ENCODE results near the gene TSPOAP1. TPM values are rescaled to one million over a fixed set of nuclear protein-coding genes. Genes with fewer than 3 reads are reported as not detected.

The TSPOAP1 gene
- total and polyA plus RNA-seq, 2 of the 13 experiments (the other 11 are each of a cell fraction or from before 2014, with no cell fraction given) = not detected

- H4K20me1 ChIP-seq (ENCODE audit: insufficient read depth, low read length) = no peaks in the 10 kb centered on the region
- H3K4me3 ChIP-seq (replicated peaks in 1 of 3; ENCODE audit: insufficient read depth in 1 of 3, low read depth in 2 of 3, low read length in 3 of 3) = no peak within 1 kb of the TSS
- no peaks in the 10 kb centered on the region for H3K9me3 ChIP-seq (ENCODE audit: low read length)
- ChIA-PET CTCF (ENCODE audit: low intra/inter-chr PET ratio, low total read pairs) (no interaction called here), POLR2A (no interaction called here)
- no peak for FAIRE-seq
- ATAC-seq = no peak
- no TSS peak for BruUV-seq (replicated peaks)
- peaks cover 16 to 68% of the 10 kb centered on the region in 2 experiments; a peak in 4 of 5 replicates for H3K27me3 ChIP-seq (ENCODE audit: control insufficient read depth in 1 of 2, insufficient read depth in 2 of 2, low read length in 2 of 2)
- peaks cover 10% of the 10 kb centered on the region for H3K4me1 ChIP-seq (ENCODE audit: insufficient read depth, low read length)
- no peaks in the 10 kb centered on the region for H3K79me2 ChIP-seq (ENCODE audit: insufficient read depth, low read length)
- H3K27ac ChIP-seq (ENCODE audit: extremely low read length, insufficient read depth, low read length) = no peak within 1 kb of the TSS
- no peak within 1 kb of the TSS for H2AFZ ChIP-seq (ENCODE audit: low read length)
- H3K9ac ChIP-seq (ENCODE audit: insufficient read depth, low read depth, low read length) = no peak within 1 kb of the TSS
- in situ Hi-C loops (cut with HindIII; ENCODE audit: extremely low pct_ligation_motif_present, low pct_unique_long_range_greater_than_20kb) (no loop called here), intact Hi-C loops (cut with micrococcal nuclease; ENCODE audit: unreplicated experiment) (no loop called here)
- H3K36me3 ChIP-seq (replicated peaks in 1 of 2; ENCODE audit: control insufficient read depth in 1 of 2, insufficient read depth in 2 of 2, low read length in 2 of 2) = no peaks in the 10 kb centered on the region
- 16% methylated on average over 5 of the region's 5 CpGs for WGBS (ENCODE audit: low lambda C conversion rate)
- DNase-seq (ENCODE audit: low spot score) = no peak
- H3K4me2 ChIP-seq (ENCODE audit: low read depth, low read length) = no peak within 1 kb of the TSS
- TF ChIP-seq ZEB1 (IDR thresholded peaks at IDR 0.05; ENCODE audit: insufficient replicate concordance, low read depth) (no peak), TEAD3 (CRISPR knock-in tag; optimal IDR thresholded peaks at IDR 0.05; ENCODE audit: borderline replicate concordance) (no peak), ZNF280B (CRISPR knock-in tag; IDR thresholded peaks at IDR 0.05; ENCODE audit: borderline replicate concordance) (no peak), RBM22 (optimal IDR thresholded peaks at IDR 0.05; ENCODE audit: low read length) (no peak), ZNF772 (CRISPR knock-in tag; IDR thresholded peaks at IDR 0.05) (no peak), FOSL2 (CRISPR knock-in tag; IDR thresholded peaks at IDR 0.05) (no peak), MXD1 (CRISPR knock-in tag; IDR thresholded peaks at IDR 0.05) (no peak), TAF15 (IDR thresholded peaks at IDR 0.05; ENCODE audit: low read depth, low read length, poor library complexity, severe bottlenecking) (no peak), ZNF768 (CRISPR knock-in tag; IDR thresholded peaks at IDR 0.05) (no peak), ZNF674 (CRISPR knock-in tag; IDR thresholded peaks at IDR 0.05; ENCODE audit: low read depth) (no peak), ZNF414 (CRISPR knock-in tag; IDR thresholded peaks at IDR 0.05) (no peak), AGO1 (IDR thresholded peaks at IDR 0.05; ENCODE audit: low read depth, low read length, poor library complexity, severe bottlenecking) (no peak), SOX13 (IDR thresholded peaks at IDR 0.05) (no peak), SOX13 (CRISPR knock-in tag; conservative IDR thresholded peaks at IDR 0.05 in 1 of 2, IDR thresholded peaks at IDR 0.05 in 1 of 2) (no peak), FOXM1 (CRISPR knock-in tag; IDR thresholded peaks at IDR 0.05) (no peak), ZNF574 (CRISPR knock-in tag; IDR thresholded peaks at IDR 0.05) (no peak), ZNF17 (CRISPR knock-in tag; IDR thresholded peaks at IDR 0.05) (no peak), FOSL1 (CRISPR knock-in tag; IDR thresholded peaks at IDR 0.05; ENCODE audit: borderline replicate concordance) (no peak), LBX2 (CRISPR knock-in tag; IDR thresholded peaks at IDR 0.05; ENCODE audit: borderline replicate concordance) (no peak)
These were observed 47.9 kb downstream of the TSPOAP1 start, which contains the start of gene MPO for GRCh38 chr17:58280480-58281217. Gene MPO (minus strand): TSS chr17:58280935. CDS start chr17:58280758, 177 bp downstream.

All from HepG2 (cell line).